ENCODE results near the gene PDLIM1. TPM values are rescaled to one million over a fixed set of nuclear protein-coding genes. Genes with fewer than 3 reads are reported as not detected.
A peak's percentile ranks its signal among the peaks of the same experiment; 100 is the strongest.

PDLIM1 gene
- polyA plus RNA-seq, 1 of the 3 experiments (the other 2 are of a cell fraction): 97.2 TPM

DNA sequence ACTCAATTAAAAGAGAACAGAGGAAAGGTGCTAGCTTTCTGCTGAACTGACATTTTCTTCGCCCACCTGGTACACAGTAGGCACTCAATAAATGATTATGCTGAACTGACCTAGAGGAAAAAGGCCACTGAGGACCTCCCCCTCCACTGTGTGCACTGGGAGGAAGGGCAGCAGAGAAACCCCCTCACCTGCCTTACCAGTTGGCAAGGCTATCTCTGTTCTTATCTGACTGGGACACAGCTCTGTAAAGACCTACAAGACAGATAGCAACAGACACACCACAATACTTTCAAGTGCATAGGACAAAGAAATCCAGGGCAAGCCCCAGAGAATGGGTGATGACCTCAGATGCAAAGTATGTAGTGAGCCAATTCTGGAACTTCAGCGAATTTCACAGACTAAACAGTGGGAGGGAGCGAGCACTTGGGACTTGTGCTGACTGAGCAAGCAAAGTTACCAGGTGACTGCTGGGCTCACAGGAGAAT lies 30.4 kb downstream of the PDLIM1 start (continued):
- TF ChIP-seq, protein P1, sequence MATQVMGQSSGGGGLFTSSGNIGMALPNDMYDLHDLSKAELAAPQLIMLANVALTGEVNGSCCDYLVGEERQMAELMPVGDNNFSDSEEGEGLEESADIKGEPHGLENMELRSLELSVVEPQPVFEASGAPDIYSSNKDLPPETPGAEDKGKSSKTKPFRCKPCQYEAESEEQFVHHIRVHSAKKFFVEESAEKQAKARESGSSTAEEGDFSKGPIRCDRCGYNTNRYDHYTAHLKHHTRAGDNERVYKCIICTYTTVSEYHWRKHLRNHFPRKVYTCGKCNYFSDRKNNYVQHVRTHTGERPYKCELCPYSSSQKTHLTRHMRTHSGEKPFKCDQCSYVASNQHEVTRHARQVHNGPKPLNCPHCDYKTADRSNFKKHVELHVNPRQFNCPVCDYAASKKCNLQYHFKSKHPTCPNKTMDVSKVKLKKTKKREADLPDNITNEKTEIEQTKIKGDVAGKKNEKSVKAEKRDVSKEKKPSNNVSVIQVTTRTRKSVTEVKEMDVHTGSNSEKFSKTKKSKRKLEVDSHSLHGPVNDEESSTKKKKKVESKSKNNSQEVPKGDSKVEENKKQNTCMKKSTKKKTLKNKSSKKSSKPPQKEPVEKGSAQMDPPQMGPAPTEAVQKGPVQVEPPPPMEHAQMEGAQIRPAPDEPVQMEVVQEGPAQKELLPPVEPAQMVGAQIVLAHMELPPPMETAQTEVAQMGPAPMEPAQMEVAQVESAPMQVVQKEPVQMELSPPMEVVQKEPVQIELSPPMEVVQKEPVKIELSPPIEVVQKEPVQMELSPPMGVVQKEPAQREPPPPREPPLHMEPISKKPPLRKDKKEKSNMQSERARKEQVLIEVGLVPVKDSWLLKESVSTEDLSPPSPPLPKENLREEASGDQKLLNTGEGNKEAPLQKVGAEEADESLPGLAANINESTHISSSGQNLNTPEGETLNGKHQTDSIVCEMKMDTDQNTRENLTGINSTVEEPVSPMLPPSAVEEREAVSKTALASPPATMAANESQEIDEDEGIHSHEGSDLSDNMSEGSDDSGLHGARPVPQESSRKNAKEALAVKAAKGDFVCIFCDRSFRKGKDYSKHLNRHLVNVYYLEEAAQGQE (IDR thresholded peaks at IDR 0.05; ENCODE audit: low read depth, low read length): no peak
- TF ChIP-seq ELF1 (IDR thresholded peaks at IDR 0.05) (no peak), GATA2 (CRISPR knock-in tag; IDR thresholded peaks at IDR 0.05) (no peak), NFIC (IDR thresholded peaks at IDR 0.05; ENCODE audit: borderline replicate concordance) (peak; percentile 30; the same call in 1 of the 2 replicates), SMC3 (IDR thresholded peaks at IDR 0.05; ENCODE audit: low read depth, low read length) (no peak), SIN3A (IDR thresholded peaks at IDR 0.05; ENCODE audit: borderline replicate concordance, low read depth, low read length) (no peak), EZH2phosphoT487 (IDR thresholded peaks at IDR 0.05; ENCODE audit: borderline replicate concordance, low read depth) (no peak), MEF2A (IDR thresholded peaks at IDR 0.05; ENCODE audit: borderline replicate concordance, low read depth) (0 out of 2 replicates have a peak, but pooled peaks have one; percentile 31), YY1 (IDR thresholded peaks at IDR 0.05; ENCODE audit: low read depth) (no peak), RCOR1 (IDR thresholded peaks at IDR 0.05; ENCODE audit: low read length) (no peak), FOXM1 (IDR thresholded peaks at IDR 0.05; ENCODE audit: low read depth) (no peak)
- TF ChIP-seq, protein P2, sequence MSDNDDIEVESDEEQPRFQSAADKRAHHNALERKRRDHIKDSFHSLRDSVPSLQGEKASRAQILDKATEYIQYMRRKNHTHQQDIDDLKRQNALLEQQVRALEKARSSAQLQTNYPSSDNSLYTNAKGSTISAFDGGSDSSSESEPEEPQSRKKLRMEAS (IDR thresholded peaks at IDR 0.05; ENCODE audit: low read depth): peak; percentile 31; the same call in 1 of the 2 replicates
- TF ChIP-seq, protein P3, sequence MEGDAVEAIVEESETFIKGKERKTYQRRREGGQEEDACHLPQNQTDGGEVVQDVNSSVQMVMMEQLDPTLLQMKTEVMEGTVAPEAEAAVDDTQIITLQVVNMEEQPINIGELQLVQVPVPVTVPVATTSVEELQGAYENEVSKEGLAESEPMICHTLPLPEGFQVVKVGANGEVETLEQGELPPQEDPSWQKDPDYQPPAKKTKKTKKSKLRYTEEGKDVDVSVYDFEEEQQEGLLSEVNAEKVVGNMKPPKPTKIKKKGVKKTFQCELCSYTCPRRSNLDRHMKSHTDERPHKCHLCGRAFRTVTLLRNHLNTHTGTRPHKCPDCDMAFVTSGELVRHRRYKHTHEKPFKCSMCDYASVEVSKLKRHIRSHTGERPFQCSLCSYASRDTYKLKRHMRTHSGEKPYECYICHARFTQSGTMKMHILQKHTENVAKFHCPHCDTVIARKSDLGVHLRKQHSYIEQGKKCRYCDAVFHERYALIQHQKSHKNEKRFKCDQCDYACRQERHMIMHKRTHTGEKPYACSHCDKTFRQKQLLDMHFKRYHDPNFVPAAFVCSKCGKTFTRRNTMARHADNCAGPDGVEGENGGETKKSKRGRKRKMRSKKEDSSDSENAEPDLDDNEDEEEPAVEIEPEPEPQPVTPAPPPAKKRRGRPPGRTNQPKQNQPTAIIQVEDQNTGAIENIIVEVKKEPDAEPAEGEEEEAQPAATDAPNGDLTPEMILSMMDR (IDR thresholded peaks at IDR 0.05): no peak
- TF ChIP-seq, protein P4, sequence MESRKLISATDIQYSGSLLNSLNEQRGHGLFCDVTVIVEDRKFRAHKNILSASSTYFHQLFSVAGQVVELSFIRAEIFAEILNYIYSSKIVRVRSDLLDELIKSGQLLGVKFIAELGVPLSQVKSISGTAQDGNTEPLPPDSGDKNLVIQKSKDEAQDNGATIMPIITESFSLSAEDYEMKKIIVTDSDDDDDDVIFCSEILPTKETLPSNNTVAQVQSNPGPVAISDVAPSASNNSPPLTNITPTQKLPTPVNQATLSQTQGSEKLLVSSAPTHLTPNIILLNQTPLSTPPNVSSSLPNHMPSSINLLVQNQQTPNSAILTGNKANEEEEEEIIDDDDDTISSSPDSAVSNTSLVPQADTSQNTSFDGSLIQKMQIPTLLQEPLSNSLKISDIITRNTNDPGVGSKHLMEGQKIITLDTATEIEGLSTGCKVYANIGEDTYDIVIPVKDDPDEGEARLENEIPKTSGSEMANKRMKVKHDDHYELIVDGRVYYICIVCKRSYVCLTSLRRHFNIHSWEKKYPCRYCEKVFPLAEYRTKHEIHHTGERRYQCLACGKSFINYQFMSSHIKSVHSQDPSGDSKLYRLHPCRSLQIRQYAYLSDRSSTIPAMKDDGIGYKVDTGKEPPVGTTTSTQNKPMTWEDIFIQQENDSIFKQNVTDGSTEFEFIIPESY (IDR thresholded peaks at IDR 0.05; ENCODE audit: borderline replicate concordance, low read depth): no peak
- TF ChIP-seq, protein P5, sequence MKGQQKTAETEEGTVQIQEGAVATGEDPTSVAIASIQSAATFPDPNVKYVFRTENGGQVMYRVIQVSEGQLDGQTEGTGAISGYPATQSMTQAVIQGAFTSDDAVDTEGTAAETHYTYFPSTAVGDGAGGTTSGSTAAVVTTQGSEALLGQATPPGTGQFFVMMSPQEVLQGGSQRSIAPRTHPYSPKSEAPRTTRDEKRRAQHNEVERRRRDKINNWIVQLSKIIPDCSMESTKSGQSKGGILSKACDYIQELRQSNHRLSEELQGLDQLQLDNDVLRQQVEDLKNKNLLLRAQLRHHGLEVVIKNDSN (IDR thresholded peaks at IDR 0.05; ENCODE audit: borderline replicate concordance, low read depth): no peak

All from SK-N-SH (cell line).